Tibial artery (tissue), 4 donors: ENCODE results near the gene PTPRN2.

Experiments
- DNase-seq, 2 donors: peaks; one replicate each; pipeline ENCODE4 v3.0.0-alpha.2; 2019
- H3K27ac ChIP-seq, 2 donors: fragments of 200-600 bp; sonication (generic) in 1 of 2; 1 replicate in 1 of 2; 2 replicates in 1 of 2; pipeline ENCODE4 v1.5.1; 2018 to 2019; ENCODE audit warnings: mild to moderate bottlenecking in 1 of 2
- H3K27me3 ChIP-seq, 2 donors: fragments of 200-600 bp; sonication (generic) in 1 of 2; one replicate each; pipeline versions ENCODE4 v1.5.1 to v1.6.0; 2016 to 2019
- H3K36me3 ChIP-seq, 3 donors: fragments of 200-600 bp; sonication (generic) in 2 of 3; one replicate each; pipeline ENCODE4 v1.5.1; 2016 to 2019; ENCODE audit warnings: mild to moderate bottlenecking in 2 of 3
- H3K4me1 ChIP-seq, 4 donors: fragments of 200-600 bp; sonication (generic) in 2 of 4; 1 replicate in 3 of 4; 2 replicates in 1 of 4; pipeline ENCODE4 v1.5.1; 2016 to 2019
- H3K4me3 ChIP-seq, 2 donors: fragments of 200-600 bp; sonication (generic) in 1 of 2; 1 replicate in 1 of 2; 2 replicates in 1 of 2; pipeline ENCODE4 v1.5.1; 2018 to 2019; ENCODE audit warnings: mild to moderate bottlenecking in 2 of 2
- H3K9me3 ChIP-seq, 3 donors: fragments of 200-600 bp; sonication (generic) in 1 of 3; one replicate each; pipeline ENCODE4 v1.5.1; 2016 to 2019
- intact Hi-C: fragments of 100-400 bp; cut with DNase I; formaldehyde crosslinking; loops from one replicate; pipeline ENCODE4 v1.15.0; 2023; ENCODE audit warnings: low total_unique reads
- TF ChIP-seq, protein P1 (sequence below), 2 experiments: fragments of 200-600 bp in 1 of 2; fragments of 450-650 bp in 1 of 2; IDR thresholded peaks; one replicate each; pipeline ENCODE4 v1.5.1; 2017 to 2019; ENCODE audit warnings: antibody characterized with exemption in 2 of 2, mild to moderate bottlenecking in 1 of 2, moderate library complexity in 1 of 2

The PTPRN2 gene

DNA sequence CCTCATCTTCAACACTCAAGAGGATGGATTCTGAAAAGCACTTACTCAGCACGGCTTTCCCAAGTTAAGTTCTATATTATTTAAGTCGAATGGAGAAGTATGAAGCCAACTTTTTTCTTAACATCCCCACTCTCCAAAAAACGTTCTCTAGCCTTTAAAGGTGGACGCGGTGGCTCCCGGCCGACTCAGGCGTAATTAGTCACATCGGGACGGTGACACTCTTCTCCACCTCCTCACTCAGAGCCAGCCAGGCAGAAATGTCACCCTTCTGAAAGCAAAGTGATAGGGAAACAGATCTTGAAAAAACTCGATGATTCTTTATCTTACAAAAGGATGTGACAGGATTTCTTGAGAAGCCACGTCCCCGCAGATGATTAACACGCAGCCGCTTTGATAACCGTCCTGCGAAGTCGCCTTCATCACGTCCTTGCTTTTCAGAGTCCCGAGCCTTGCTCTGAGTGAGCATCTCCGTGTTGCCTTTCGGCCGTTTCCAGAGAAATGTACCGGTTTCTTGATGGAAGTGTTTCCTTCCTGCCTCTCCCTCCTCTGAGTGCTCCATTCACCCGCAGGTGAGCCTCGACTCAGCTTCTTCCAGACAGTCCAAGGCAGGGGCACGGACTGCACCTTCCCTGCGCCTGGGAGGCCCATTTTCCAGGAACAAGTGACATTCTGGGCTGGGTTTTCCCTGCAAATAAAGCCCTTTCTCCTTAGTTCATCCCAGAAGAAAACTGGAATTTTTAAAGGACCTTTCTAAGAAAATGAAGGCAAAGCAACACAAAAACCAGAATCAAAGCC, 936.1 kb downstream of the PTPRN2 start:
- Histone ChIP-seq H3K27ac (no peak overlapping the region), H3K27me3 (no peaks in the 10 kb centered on the region), H3K36me3 (no peaks in the 10 kb centered on the region), H3K9me3 (peaks cover 0 to 5% (median 0%) of the 10 kb centered on the region in 3 donors), H3K4me3 (no peak overlapping the region), H3K4me1 (no peaks in the 10 kb centered on the region)
- peak in 1 of 2 donors; percentile 33 for DNase-seq
- intact Hi-C loops = no loop called here
- TF ChIP-seq, protein P1, sequence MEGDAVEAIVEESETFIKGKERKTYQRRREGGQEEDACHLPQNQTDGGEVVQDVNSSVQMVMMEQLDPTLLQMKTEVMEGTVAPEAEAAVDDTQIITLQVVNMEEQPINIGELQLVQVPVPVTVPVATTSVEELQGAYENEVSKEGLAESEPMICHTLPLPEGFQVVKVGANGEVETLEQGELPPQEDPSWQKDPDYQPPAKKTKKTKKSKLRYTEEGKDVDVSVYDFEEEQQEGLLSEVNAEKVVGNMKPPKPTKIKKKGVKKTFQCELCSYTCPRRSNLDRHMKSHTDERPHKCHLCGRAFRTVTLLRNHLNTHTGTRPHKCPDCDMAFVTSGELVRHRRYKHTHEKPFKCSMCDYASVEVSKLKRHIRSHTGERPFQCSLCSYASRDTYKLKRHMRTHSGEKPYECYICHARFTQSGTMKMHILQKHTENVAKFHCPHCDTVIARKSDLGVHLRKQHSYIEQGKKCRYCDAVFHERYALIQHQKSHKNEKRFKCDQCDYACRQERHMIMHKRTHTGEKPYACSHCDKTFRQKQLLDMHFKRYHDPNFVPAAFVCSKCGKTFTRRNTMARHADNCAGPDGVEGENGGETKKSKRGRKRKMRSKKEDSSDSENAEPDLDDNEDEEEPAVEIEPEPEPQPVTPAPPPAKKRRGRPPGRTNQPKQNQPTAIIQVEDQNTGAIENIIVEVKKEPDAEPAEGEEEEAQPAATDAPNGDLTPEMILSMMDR (IDR thresholded peaks at IDR 0.05) = no peak

GRCh38 chr7:157650801-157651200, 936.8 kb downstream of the PTPRN2 start:
- intact Hi-C loops = no loop called here
- TF ChIP-seq, protein P1 (IDR thresholded peaks at IDR 0.05) = no peak
- Histone ChIP-seq H3K27me3 (no peaks in the 10 kb centered on the region), H3K27ac (no peak overlapping the region), H3K4me1 (no peaks in the 10 kb centered on the region), H3K9me3 (peaks cover 0 to 5% (median 0%) of the 10 kb centered on the region in 3 donors), H3K4me3 (no peak overlapping the region), H3K36me3 (no peaks in the 10 kb centered on the region)
- peak in 1 of 2 donors; percentile 59 for DNase-seq

GRCh38 chr7:157650131-157650631, 937.4 kb downstream of the PTPRN2 start:
- Histone ChIP-seq H3K4me3 (no peak overlapping the region), H3K36me3 (no peaks in the 10 kb centered on the region), H3K4me1 (no peaks in the 10 kb centered on the region), H3K27me3 (no peaks in the 10 kb centered on the region), H3K9me3 (peaks cover 0 to 5% (median 0%) of the 10 kb centered on the region in 3 donors), H3K27ac (no peak overlapping the region)
- DNase-seq = peak in 1 of 2 donors; percentile 62
- TF ChIP-seq, protein P1 (IDR thresholded peaks at IDR 0.05) = no peak
- intact Hi-C loops = no loop called here

- H3K27ac ChIP-seq = no peak overlapping the region
- no peaks in the 10 kb centered on the region for H3K36me3 ChIP-seq
- H3K4me1 ChIP-seq = no peaks in the 10 kb centered on the region
- H3K4me3 ChIP-seq = no peak overlapping the region
- peak in 1 of 2 donors; percentile 39 for DNase-seq
- TF ChIP-seq, protein P1 (IDR thresholded peaks at IDR 0.05) = no peak
- intact Hi-C loops = no loop called here
- peaks cover 0 to 5% (median 0%) of the 10 kb centered on the region in 3 donors for H3K9me3 ChIP-seq
- H3K27me3 ChIP-seq = no peaks in the 10 kb centered on the region
Measured at GRCh38 chr7:157646551-157646950, 941.1 kb downstream of the PTPRN2 start.

GRCh38 chr7:157645539-157645938, 942.1 kb downstream of the PTPRN2 start:
- no peaks in the 10 kb centered on the region for H3K4me1 ChIP-seq
- peak in 1 of 2 donors; percentile 56 for DNase-seq
- no peaks in the 10 kb centered on the region for H3K27me3 ChIP-seq
- H3K9me3 ChIP-seq = peaks cover 0 to 5% (median under 1%) of the 10 kb centered on the region in 3 donors
- H3K27ac ChIP-seq = no peak overlapping the region
- intact Hi-C loops = no loop called here
- H3K36me3 ChIP-seq = no peaks in the 10 kb centered on the region
- TF ChIP-seq, protein P1 (IDR thresholded peaks at IDR 0.05) = no peak
- no peak overlapping the region for H3K4me3 ChIP-seq
